HG03432 (cell line): Measurements from ENCODE around the gene AGTPBP1.
"Not testable (repeated sequence)": the region's sequence is repeated elsewhere in the genome, so short reads cannot be mapped to it uniquely, and the experiment has no call there.

Experiments
- ATAC-seq: cut with Tn5 transposase; IDR thresholded peaks from one replicate; pipeline ENCODE4 v1.9.1; 2021; ENCODE audit warnings: mild to moderate bottlenecking, moderate library complexity; ENCODE audit not compliant: unreplicated experiment

AGTPBP1 gene, protein sequence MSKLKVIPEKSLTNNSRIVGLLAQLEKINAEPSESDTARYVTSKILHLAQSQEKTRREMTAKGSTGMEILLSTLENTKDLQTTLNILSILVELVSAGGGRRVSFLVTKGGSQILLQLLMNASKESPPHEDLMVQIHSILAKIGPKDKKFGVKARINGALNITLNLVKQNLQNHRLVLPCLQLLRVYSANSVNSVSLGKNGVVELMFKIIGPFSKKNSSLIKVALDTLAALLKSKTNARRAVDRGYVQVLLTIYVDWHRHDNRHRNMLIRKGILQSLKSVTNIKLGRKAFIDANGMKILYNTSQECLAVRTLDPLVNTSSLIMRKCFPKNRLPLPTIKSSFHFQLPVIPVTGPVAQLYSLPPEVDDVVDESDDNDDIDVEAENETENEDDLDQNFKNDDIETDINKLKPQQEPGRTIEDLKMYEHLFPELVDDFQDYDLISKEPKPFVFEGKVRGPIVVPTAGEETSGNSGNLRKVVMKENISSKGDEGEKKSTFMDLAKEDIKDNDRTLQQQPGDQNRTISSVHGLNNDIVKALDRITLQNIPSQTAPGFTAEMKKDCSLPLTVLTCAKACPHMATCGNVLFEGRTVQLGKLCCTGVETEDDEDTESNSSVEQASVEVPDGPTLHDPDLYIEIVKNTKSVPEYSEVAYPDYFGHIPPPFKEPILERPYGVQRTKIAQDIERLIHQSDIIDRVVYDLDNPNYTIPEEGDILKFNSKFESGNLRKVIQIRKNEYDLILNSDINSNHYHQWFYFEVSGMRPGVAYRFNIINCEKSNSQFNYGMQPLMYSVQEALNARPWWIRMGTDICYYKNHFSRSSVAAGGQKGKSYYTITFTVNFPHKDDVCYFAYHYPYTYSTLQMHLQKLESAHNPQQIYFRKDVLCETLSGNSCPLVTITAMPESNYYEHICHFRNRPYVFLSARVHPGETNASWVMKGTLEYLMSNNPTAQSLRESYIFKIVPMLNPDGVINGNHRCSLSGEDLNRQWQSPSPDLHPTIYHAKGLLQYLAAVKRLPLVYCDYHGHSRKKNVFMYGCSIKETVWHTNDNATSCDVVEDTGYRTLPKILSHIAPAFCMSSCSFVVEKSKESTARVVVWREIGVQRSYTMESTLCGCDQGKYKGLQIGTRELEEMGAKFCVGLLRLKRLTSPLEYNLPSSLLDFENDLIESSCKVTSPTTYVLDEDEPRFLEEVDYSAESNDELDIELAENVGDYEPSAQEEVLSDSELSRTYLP

DNA sequence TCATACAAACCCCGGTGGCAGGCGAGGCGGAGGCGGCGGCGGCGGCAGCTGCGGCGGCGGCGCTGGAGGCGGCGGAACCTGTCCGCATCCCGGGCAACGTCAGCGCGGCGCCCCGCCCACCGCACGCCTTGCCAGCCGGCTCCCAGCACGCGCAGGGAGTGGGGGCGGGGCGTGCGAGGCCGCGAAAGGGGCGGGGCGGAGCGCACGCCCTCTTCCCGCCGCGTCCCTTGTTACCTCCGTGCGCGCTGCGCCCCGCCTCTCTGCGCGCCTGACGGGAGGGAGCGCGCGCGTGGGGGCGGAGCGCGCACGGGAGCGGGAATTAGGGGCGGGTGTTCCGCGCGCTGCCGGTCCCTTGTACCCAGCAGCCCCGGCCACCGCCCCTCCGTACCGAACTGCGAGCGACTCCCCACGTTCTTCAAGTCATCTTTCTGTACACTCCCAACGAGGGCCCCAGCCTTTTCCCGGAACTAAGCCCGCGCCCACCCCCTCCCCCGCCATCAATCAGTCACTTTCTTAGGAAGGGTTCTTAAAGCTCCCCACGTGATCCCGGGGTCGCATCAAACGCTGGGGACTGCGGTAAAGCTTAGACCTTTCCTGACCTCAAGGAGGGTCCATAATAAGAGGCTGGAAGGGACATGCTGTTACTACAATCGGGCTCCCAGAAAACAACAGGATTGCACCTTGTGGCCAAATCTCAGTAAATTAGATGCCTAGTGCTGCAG lies at the start of gene AGTPBP1:
TSS of gene AGTPBP1 (minus strand) at position 80 of the 722 bp plus-strand sequence. CDS start 29,421 bp downstream, outside the sequence.
- ATAC-seq = peak; percentile 80

DNA sequence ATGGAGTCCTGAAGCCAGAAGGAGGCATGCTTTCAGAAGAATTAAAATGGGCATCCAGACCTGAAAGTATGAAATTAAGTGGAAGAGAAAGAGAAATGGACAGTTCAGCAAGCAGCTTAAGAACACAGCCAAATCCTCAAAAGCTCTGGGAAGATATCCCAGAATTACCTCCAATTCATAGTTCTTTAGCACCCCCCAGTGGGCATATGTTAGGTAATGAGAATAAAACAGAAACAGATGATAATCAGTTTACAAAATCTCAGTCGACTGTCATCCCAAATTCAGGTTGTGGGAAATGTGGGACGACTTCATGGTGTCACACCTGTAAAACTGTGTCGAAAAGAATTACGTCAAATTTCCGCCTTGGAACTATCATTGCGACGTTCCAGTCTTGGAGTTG lies 44.4 kb upstream of the AGTPBP1 start:
- not testable (repeated sequence) for ATAC-seq

DNA sequence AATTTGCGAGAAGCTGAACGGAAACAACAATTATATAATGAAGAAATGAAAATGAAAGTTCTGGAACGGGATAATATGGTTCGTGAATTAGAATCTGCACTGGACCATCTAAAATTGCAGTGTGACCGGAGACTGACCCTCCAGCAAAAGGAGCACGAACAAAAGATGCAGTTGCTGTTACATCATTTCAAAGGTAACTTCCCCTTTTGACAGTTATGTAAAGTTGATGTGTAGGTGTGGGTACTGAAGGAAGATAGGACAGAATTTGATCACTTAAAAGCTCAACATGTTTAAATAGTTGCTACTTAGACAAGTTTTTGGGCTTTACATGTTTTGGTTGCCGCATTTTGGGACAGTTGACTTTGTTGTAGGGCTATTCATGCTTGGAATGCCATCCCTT lies 32.1 kb upstream of the AGTPBP1 start:
- not testable (repeated sequence) for ATAC-seq

DNA sequence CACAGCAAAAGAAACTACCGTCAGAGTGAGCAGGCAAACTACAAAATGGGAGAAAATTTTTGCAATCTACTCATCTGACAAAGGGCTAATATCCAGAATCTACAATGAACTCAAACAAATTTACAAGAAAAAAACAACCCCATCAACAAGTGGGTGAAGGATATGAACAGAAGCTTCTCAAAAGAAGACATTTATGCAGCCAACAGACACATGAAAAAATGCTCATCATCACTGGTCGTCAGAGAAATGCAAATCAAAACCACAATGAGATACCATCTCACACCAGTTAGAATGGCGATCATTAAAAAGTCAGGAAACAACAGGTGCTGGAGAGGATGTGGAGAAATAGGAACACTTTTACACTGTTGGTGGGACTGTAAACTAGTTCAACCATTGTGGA lies 20.0 kb upstream of the AGTPBP1 start:
- not testable (repeated sequence) for ATAC-seq

DNA sequence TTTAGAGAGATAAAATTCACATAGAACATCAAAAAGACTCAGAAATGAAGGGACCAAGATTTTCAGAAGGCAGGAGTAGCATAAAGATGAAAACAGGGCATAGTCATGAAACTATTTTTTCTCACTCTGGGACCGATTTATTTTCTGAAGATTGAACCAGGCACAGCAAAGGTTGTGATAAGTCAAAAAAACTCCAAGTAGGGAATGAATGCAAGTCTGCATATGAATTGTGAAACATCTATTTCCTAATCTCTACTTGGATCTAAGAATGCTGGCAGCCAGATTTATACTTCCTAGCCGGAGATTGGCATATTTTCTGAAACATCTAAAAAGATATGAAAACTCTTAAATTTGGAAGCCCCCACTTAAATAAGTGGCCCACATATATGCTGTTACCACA lies 16.0 kb upstream of the AGTPBP1 start:
- not testable (repeated sequence) for ATAC-seq

DNA sequence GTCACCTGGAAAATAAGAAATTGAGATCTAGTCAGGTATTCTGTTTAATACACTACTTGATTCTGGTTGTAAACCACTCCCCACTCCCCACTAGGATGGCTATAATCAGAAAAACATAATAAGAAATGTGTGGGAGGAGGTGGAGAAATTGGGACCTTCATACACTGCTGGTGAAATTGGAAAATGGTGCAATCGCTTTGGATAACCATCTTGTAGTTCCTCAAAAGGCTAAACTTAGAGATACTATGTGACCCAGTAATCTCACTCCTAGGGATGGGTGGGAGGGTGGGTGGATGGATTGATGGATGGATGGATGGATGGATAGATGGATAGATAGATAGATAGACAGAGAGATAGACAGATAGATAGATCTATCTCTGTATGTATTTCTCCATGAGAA lies 14.5 kb upstream of the AGTPBP1 start:
- not testable (repeated sequence) for ATAC-seq

DNA sequence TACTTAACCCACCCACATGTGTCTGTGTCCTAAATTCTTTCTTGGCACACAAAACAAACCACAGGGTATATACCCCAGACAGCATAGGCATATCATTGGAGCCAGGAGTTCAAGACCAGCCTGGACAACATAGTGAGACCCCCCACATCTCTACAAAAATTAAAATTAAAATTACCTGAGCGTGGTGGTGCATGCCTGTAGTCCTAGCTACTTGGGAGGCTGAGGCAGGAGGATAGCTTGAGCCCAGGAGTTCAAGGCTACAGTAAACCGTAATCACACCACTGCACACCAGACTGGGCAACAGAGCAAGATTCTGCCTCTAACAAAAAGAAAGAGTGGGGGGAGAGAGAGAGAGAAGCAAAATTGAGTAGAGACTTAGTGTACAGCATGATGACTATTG lies 4.6 kb upstream of the AGTPBP1 start:
- no peak for ATAC-seq

DNA sequence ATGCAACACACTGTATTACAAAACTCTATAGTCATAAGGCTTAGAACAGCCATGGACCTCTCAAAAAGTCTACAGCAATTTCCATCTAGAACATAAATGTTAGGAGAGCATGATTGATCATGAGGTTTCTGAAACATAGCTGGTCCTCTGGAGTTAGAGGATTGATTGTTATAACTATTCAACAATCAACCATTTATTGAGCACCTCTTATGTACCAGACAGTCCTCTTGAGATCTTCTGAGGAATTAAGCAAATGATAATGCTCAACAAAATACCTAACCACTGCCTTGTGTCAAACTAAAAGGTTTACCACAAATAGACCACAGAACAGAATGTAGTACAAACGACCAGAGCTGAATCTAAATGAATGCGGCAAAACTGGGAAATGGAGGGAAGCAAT lies 3.4 kb upstream of the AGTPBP1 start:
- no peak for ATAC-seq

DNA sequence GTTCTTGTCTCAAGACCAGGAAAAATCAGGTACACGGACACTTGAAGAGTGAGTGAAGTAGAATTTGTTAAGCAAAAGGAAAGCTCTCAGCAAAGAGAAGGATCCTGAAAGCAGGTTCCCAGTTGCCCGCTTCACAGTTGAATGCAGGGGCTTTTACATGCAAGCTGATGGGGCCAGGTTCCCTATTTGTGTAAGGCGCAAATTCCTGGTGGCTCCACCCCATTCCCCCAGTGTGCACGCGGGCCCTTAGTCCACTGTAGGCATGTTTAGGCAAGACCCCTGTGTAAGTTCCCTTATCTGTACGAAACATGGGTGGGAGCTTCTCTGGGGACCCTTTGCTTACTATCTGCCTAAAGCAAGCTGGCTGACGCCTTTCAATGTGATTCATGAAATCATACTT lies 2.7 kb upstream of the AGTPBP1 start:
- no peak for ATAC-seq

DNA sequence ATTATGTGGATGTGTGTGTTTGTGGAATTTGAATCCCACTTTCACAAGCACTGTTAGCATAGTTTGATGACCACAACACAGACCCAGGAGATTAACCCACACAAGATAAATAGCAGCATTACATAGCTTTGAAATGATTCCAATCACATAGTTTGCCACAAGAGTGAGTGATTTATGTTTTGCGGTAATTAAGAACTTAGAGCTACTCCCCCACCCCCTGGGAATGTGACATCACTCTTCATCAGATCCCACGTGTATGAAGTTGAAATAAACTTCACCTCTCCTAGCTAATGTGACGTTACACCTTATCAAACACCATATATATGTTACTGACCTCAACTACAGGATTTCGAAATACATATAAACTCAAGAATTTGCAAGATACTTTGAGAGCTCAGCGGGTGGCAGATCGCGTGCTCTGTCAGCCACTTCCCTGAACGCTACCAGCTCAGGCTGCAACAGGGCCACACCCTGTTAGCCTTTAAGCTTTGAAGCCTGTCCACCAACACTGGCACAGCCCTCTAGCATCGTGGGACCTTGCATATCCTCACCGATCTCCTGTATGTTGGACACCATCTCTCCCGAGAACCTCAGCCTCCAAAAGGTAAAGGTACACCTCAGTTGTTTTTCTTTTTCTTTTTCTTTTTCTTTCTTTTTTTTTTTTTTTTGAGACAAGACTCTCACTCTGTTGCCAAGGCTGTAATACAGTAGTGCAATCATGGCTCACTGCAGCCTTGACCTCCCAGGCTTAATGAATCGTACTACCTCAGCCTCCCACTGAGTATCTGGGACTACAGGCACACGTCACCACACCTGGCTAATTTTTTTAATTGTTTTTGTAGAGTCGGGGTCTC lies 1.7 kb upstream of the AGTPBP1 start:
- ATAC-seq = no peak

DNA sequence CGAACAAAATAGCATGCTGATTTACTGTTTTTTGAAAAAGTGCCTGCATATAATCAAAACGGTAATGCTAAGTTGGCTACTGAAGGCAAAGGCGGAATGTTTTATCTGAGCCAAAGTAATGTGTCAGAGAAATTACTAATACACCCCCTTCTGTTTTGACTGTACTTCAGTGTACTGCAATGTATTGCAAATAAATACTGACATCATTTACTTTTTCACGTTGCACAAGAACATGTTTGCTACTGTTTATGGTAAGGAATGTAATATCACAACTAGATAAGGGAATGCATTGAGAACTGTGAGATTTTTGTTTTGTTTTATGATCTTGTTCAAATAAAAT lies 813 bp upstream of the AGTPBP1 start:
- no peak for ATAC-seq

DNA sequence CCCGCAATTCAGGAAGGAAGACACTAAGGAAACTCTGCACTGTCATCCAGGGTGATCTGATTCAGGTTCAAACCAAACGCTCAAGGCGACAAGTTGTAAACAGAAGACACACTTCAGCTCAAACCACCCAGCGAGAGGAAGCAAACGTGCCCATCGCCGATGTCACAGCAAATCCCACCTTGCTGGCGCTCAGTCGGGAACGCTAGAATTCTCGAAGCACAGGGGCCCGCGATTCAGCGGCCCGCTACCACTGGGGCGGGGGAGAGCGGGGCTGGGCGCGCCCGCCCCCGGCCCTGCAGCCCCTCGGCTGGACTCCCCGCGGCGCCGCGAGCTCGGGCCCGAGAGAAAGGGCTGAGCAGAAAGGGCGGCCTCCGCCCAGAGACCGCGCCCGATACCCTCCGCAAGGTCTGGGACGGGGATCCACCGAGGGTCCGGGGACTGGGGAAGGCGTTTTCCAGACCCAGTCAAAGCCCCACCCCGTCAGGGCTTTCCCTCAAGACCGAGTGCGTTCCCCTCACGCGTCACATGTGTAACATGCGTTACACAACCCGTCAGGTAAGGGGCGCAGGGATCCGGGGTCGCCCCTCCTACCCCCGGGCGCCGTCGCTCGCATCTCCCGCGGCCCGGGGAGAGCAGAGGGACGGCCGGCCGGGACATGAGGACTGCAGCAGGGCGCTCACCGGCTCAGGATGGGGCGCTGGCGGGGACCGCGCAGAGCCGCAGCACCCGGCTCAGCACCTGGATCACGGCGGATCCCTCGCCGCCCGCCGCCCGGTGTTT lies 469 bp downstream of the AGTPBP1 start:
- ATAC-seq = peak; percentile 52

DNA sequence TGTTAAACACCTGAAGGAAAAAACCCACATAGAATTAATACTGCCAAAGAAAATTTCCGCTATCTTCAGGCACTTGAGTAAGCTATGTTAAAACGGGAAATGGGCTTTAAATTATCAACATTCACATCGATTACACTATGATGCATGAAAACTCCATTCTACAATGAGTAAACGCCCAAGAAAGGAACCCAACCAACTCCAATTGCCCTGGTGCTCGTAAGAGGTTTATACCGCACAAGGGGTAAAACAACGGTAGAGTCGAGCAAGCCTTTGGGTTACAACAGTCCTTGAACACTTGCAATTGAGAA lies 1.0 kb downstream of the AGTPBP1 start:
- ATAC-seq = no peak

DNA sequence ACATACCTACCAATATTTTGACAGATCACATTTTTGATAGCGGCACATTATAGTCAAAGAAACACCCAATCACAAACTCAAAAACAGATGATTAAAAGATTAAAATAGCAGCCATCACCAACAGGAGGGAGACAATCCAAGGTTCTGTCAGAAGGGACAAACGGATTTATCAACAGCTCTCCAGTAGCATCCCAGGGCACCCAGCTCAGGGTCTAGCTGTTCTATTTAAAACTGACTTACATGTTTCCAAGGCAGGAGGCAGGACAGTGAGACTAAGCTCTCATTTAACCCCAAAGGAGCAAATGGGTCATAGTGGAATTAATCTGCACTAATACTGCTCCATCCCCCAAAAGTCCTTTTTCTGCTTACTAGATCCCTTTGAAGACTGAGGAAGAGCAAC lies 3.2 kb downstream of the AGTPBP1 start:
- no peak for ATAC-seq

DNA sequence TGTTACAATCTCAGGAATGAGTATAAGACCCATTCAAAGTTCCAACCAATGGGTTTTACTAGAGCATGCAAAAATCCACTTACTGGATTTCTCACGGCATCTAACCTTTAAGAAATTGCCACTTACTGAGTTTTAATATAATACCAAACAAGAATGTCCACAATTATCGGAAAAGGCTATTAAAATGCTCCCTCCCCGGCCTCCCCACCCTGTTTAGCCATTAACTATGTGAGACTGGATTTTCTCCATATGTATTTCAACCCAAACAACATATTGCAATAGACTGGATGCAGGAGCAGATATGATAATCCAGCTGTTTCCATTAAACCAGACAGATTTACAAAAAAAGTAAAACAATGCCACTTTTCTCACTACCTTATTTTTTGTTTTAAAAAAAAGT lies 4.1 kb downstream of the AGTPBP1 start:
- ATAC-seq = no peak

DNA sequence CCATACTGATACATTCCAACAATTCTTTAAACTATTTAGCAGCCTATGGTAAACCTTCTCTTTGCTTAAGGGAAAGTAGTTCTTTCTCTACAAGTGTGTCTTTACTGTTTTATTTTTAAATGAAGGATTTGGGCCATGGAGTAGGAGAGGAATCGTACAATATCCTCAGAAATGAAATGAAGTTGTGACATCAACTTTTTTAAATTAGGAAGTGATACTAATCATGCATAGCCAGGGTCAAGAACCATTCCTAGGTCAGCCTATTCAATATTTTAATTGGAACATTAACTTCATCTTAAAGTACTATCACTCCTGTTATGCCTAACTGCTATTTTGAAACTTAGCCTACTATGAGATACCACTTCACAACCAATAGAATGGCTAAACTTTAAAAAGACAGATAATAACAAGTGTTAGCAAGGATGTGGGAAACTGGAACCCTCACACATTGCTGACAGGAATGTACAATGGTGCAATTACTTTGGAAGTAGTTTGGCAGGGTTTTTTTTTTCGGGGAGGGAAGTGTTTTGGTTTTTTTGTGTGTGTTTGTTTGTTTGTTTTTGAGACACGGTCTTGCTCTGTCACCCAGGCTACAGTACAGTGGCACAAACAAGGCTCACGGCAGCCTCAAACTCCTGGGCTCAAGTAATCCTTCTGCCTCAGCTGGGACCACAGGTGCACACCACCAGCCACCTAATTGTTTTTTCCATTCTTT lies 10.7 kb downstream of the AGTPBP1 start:
- ATAC-seq = no peak

DNA sequence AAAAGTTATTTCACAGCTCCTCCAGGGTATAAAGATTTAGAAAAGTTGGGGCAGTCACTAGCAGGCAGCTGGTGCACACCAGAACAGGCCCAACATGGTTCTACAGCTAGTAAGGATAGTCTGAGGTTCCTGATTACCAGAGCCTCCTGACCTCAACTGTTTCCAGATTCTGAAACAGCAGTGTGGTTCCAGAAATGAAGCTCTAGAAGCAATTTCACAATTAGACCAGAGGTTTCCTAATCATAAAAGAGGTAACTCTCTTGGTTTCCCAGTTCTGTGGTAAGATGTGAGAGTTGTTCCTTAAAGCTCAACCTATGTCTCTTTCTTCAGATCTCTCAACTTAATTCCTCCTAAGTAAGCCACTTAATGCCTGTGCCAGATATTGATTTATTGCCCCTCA lies 11.9 kb downstream of the AGTPBP1 start:
- ATAC-seq = peak; percentile 43

DNA sequence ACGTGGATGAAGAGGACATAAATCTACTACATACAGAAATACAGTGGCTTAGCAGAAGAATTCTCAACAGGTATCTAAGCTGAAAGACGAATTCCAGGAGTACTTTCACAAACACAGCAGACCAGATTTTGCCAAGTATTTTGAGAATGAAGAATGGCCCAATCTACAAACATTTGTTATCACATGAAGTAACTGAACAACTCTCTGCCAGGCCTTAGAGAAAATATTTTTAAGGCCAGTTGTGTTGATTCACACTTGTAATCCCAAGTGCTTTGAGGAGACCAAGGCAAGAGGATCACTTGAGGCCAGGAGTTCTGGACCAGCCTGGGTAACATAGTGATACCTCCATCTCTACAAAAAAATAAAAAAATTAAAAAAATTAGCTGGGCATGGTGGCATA lies 14.3 kb downstream of the AGTPBP1 start:
- no peak for ATAC-seq

DNA sequence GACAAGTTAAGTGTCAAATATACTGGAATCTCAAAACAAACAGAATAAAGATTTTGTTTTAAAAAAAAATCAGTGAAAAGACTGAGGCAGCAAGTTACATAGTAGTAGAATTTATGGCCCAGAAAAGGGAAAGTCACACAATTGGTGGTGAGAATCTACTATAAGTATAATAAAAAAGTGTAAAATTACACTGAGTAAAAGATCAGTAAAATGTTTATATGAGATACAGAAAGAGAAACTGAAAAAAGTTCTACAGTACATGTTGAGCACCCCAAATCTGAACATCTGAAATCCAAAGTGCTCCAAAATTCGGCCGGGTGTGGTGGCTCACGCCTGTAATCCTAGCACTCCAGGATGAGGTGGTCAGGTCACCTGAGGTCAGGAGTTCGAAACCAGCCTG lies 15.0 kb downstream of the AGTPBP1 start:
- ATAC-seq = no peak
